HG02759 (cell line): ENCODE data around the gene PDE5A.
"Not testable (repeated sequence)": the region's sequence is repeated elsewhere in the genome, so short reads cannot be mapped to it uniquely, and the experiment has no call there.

Experiments used
- ATAC-seq: cut with Tn5 transposase; IDR thresholded peaks from one replicate; pipeline ENCODE4 v1.9.1; 2021; ENCODE audit warnings: mild to moderate bottlenecking, moderate library complexity; ENCODE audit not compliant: unreplicated experiment

PDE5A gene

DNA sequence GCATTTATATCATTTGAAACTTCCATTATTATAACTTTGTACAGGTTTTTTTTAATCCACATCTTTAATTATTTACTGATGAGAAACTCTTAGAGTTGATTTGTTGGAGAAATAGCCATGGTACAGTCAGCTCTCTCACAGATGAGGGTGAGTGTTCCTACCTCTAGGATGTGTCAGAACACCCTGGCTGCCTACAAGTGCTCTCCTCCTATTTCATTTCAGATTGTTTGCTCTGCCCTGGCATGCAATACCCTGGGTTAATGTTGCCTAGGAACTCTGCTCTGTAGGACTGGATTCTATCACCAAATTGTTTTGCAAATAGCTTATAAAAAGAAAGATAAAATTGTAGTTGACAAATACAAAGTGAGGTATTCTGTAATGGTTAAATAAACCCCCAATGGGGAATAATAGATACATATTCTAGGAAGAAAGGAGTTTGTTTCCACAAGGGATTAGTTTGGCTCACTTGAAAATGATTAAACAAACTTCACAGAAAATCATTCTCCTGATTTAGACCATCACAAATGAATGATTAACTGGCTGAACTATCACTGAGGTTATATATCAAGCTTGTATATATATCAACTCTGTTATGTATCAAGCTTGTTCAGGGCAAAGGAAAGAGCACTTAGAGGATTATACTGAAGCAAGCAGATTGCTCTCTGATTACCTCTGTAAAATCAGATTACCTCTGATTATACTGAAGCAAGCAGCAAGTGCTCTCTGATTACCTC is 150.0 kb downstream of the PDE5A start:
- no peak for ATAC-seq

DNA sequence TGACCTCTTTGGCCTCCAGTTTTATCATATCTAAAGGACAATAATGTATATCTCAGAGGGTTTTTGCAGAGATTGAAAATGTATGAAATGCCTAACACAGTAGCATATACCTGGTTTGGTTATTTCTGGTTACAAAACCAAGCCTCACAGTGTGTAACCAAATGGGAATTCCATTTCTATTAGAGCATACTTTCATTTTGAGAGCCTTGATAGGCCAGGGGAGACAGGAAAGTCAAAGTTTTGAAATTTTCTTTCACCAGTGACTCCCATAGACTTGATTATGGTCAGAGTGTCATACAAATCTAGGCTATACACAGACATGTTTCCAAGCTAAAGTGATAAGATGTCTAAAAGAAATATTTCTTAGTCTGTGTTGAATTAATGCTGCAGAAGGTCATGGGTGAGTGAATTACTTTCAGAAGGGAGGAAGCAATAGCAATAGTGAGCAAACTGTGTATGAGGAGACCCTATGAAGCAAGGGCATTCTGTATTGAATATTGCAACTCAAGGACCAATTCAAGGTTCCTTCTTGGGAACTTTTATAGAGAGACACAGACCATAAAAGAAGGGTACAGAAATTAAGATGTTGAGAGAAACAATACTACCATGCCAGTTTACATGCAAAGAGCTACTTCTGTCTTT is 151.1 kb downstream of the PDE5A start:
- peak; percentile 48 for ATAC-seq

DNA sequence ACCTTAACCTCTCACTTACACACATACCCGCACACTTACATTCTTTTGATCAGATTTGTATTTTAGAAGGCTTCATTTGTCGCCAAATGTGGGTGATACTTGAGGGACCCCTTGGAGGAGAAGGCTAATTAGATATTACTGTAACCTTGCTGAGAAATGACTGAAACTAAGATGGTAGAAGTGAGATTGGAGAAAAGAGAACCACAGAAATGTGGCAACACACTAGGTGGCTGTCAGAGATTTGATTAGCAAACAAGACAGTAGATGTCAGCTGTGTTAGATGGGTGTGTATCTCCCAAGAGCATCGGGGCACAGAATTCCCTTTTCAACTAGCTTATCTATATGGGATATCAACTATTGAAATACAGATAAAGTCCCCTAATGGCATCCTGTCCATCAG is 157.3 kb downstream of the PDE5A start:
- no peak for ATAC-seq

DNA sequence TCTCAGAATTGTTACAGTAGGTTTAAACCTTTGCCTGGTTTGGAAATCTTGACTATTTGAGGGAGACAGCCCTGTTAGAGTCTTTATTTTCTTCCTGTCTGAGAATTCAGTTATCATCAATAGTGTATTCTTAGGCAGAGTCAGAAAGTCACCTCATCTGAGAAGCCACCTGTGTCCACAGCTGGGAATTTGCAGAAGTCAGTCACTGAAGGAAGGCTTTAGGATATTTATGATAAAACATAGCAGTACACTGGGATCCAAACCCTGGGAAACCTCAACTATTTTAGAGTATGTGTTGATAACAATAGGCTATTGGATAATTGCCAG is 157.9 kb downstream of the PDE5A start:
- not testable (repeated sequence) for ATAC-seq

DNA sequence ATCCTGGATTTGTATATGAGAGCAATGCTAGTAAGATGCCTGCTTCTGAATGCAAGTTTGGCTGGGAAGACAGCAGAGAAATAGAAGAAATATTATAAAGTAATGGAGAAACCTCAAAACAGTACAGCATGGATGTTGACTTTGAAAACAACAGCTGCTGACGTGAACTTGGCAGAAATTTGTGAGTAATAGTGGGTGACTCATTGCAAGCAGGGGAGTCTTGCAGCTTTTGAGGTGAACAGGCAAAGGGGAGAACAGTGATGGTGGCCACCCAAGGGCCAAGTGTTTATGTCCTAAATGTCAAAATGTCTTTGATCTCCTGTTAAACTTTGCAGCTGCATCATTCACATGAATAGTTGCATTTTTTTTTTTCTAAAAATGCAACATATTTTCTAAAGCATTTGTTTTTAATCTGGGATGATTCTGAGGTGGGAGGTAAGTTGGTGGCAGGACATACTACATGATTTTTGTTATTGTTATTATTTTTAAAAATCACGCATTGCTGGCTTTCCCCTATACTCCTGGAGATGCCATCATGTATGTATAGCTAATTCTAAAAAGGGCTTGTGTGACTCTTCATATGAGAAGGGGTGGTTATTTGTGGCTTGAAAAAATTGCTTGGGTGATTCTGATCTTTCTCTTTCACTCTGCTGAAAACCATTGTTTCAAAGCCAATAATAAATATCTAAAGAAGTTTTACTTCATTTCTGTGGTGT is 158.4 kb downstream of the PDE5A start:
- peak; percentile 59 for ATAC-seq

DNA sequence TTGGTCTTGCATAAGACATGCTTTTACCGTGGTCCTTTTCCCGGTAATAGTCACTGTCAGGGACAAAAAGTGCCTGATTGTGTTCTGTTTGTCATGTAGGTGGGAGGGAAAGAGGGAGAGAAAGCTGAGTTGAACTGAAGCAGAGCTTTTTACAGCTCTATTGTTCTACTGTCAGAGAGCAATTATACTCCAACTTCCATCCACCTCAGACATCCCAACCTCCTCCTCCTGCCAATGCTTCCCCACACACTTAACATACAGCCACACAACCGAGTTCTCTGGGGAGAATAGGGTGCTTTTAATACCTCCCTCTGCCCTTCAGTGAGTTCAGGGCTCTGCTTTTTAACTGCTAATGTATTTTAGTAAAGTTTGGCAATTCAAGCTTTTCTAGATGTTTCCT is 159.6 kb downstream of the PDE5A start:
- ATAC-seq: not testable (repeated sequence)

DNA sequence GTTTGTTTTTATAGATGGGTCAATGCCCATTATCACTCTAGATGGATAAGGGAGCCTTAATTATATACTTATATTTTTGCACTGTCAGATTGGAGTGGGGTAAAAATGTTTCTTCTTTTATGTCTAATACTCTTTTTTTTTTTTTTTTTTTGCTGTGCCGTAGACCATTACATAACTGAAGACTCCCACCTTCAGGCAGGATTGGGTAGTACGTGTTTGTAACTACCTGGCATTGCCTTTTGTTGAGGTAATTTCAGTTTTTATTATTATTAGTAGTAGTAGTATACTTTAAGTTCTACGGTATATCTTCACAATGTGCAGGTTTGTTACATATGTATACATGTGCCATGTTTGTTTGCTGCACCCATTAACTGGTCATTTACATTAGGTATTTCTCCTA is 165.9 kb downstream of the PDE5A start:
- not testable (repeated sequence) for ATAC-seq

DNA sequence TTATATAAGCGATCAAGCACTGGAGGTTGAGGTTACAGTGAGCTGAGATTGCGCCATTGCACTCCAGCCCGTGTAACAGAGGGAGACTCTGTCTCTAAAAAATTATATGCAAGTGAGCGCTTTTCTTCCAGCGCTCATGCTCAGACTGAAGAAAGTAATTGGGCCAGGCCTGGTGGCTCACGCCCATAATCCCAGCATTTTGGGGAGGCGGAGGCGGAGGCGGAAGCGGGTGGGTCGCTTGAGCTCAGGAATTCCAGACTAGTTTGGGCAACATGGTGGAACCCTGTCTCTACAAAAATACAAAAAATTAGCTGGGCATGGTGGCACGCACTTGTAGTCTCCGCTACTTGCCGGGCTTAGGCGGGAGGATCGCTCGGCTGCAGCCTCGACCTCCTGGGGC is 172.9 kb downstream of the PDE5A start:
- ATAC-seq: not testable (repeated sequence)

DNA sequence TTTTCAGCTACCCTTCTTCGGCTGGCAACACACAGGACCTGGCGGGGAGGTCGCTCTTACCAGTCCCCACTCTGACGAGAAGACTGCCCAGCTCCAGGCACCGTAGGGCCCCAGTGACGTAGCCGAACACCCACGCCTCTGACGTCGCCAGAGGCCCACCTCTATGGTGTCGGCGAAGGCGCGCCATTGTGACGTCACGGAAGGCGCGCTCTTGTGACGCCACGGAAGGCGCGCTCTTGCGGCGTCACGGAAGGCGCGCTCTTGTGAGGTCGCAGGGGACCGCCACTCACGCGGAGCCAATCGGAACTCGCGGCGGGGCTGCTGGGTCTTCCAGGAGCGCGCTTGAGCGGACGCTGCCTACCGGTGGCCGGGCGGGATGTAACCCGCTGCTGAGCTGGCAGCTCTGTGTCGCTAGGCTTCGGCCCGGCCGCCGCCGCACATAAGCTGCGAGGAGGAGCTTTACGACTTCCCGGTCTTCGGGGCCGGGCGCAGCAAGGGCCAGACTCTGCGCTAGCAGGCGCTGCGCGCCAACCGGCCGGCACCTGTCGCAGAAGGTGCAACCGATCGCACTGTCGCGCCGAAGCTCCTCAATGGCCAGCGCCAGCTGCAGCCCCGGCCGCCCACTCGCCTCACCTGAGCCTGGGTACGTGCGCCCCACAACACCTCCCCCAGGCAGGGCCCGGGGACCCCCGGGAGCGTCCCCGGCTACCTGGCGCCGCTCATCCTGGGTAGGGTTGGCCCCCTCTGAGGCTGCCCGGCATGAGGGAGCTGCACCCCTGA is 173.9 kb downstream of the PDE5A start:
- ATAC-seq: peak; percentile 100

DNA sequence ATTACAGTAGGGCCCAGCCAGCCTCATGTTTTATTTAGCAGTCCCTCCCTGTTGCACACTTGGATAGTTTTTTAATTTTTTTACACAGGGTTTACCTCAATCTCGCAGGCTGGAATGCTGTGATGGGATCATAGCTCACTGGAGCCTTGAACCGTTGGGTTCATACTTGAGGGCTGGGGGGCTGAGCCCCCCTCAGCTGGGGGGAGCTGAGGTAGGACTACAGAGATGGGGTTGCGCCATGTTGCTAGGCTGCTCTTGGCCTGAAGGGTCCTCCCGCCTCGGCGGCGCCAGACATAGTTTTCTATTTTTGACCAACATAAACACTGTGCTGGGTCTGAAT is 174.5 kb downstream of the PDE5A start:
- peak; percentile 18 for ATAC-seq

DNA sequence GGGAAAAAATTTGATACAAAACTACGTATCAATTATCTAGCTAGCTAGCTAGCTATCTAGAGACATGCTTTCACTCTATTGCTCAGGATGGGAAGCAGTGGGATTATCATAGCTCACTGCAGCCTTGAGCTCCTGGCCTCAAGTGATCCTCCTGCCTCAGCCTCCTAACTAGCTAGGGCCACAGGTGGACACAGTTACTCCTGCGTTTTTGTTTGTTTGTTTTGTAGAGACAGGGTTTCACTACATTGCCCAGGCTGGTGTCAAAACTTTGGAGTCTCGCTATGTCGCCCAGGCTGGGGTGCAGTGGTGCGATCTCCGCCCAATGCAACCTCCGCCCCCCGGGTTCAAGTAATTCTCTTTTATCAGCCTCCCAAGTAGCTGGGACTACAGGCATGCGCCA is 175.3 kb downstream of the PDE5A start:
- not testable (repeated sequence) for ATAC-seq

DNA sequence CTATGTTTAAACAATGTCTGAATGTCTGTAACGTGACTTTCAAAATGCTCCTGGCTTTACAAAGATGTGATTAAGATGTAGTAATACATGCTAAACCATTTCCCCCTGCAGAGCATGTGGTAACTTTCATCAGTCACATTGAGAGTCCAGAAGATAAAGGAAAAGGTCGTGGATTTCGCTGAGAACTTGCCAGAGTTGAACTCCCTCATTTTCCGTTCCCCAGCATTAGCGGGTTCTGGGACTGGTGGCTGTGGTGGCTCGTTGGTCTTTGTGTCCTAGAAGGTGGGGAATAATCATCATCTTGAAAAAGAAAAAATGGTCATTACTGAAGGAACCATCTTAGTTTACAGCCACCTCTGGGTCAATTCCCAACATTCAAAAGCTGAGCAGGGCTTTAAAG is 178.8 kb downstream of the PDE5A start:
- not testable (repeated sequence) for ATAC-seq
